Amniotic epithelial cell (primary cell): ENCODE results near the gene ZCCHC24.

ENCODE experiments used
- DNase-seq: peaks from one replicate; pipeline ENCODE4 v3.0.0-alpha.2; 2010; ENCODE audit warnings: low read depth

The ZCCHC24 gene

GRCh38 chr10:79360499-79361342 lies 84.7 kb downstream of the ZCCHC24 start:
- no peak for DNase-seq

- no peak for DNase-seq
Observed at GRCh38 chr10:79359816-79360498, 85.5 kb downstream of the ZCCHC24 start.

- no peak for DNase-seq
Observed at GRCh38 chr10:79358811-79359210, 86.6 kb downstream of the ZCCHC24 start.

- DNase-seq = no peak
Observed at GRCh38 chr10:79357180-79357579, 88.2 kb downstream of the ZCCHC24 start.

- DNase-seq = no peak
Observed at GRCh38 chr10:79356104-79356503, 89.3 kb downstream of the ZCCHC24 start.

- no peak for DNase-seq
Observed at GRCh38 chr10:79355420-79356017, 89.9 kb downstream of the ZCCHC24 start.

- no peak for DNase-seq
Observed at GRCh38 chr10:79354615-79355014, 90.8 kb downstream of the ZCCHC24 start.

- DNase-seq = no peak
Observed at GRCh38 chr10:79354141-79354540, 91.3 kb downstream of the ZCCHC24 start.

- DNase-seq = no peak
Observed at GRCh38 chr10:79353726-79354125, 91.7 kb downstream of the ZCCHC24 start.

- DNase-seq = no peak
Observed at GRCh38 chr10:79353000-79353406, 92.4 kb downstream of the ZCCHC24 start.

GRCh38 chr10:79352035-79352877 lies 93.2 kb downstream of the ZCCHC24 start:
- no peak for DNase-seq

GRCh38 chr10:79351332-79351731 lies 94.1 kb downstream of the ZCCHC24 start:
- no peak for DNase-seq

GRCh38 chr10:79350407-79351154 lies 94.8 kb downstream of the ZCCHC24 start:
- DNase-seq = no peak

GRCh38 chr10:79349766-79350406 lies 95.5 kb downstream of the ZCCHC24 start:
- DNase-seq = no peak

GRCh38 chr10:79349072-79349491 lies 96.3 kb downstream of the ZCCHC24 start:
- no peak for DNase-seq

GRCh38 chr10:79348640-79348988 lies 96.8 kb downstream of the ZCCHC24 start:
- no peak for DNase-seq

- peak; percentile 74 for DNase-seq
Observed at GRCh38 chr10:79347894-79348639, 97.4 kb downstream of the ZCCHC24 start.

GRCh38 chr10:79347226-79347893 lies 98.1 kb downstream of the ZCCHC24 start, which contains the start of gene PPIF:
PPIF (plus strand) TSS chr10:79347469; CDS start chr10:79347549, 80 bp downstream.
- DNase-seq = peak; percentile 87
